NCI-H2227 (cell line): ENCODE results near the gene OR2D3.
A peak's percentile ranks its signal among the peaks of the same experiment; 100 is the strongest.
"Not testable (repeated sequence)": the region's sequence is repeated elsewhere in the genome, so short reads cannot be mapped to it uniquely, and the experiment has no call there.

Experiments used
- DNase-seq: peaks from one replicate; lab custom pipeline; 2025; ENCODE audit not compliant: unreplicated experiment; lab: John Stamatoyannopoulos, UW

Gene OR2D3

GRCh38 chr11:6920702-6921101, at the start of gene OR2D3:
TSS of gene OR2D3 (plus strand) at chr11:6921002. CDS start at chr11:6921002, 0 bp downstream.
- DNase-seq, result no peak

GRCh38 chr11:6871278-6871677, 49.5 kb upstream of the OR2D3 start:
- DNase-seq, result no peak

GRCh38 chr11:6875761-6876160, 45.0 kb upstream of the OR2D3 start:
- DNase-seq, result no peak

GRCh38 chr11:6876325-6876724, 44.5 kb upstream of the OR2D3 start, which contains the start of gene OR10A4:
TSS of gene OR10A4 (plus strand) at chr11:6876625. CDS start at chr11:6876648, 23 bp downstream.
- DNase-seq, result no peak

- no peak for DNase-seq
Observed at GRCh38 chr11:6876914-6877313, 43.9 kb upstream of the OR2D3 start.

- DNase-seq, result no peak
Observed at GRCh38 chr11:6882751-6883150, 38.1 kb upstream of the OR2D3 start.

GRCh38 chr11:6887711-6888110, 33.1 kb upstream of the OR2D3 start:
- not testable (repeated sequence) for DNase-seq

- DNase-seq, result no peak
Observed at GRCh38 chr11:6888830-6889229, 32.0 kb upstream of the OR2D3 start.

- DNase-seq, result no peak
Observed at GRCh38 chr11:6889835-6890234, 31.0 kb upstream of the OR2D3 start.

- DNase-seq, result no peak
Observed at GRCh38 chr11:6892400-6892799, 28.4 kb upstream of the OR2D3 start, which contains the start of gene OR2D2. TSS of gene OR2D2 (minus strand) at chr11:6892500. CDS start at chr11:6892500, 0 bp downstream.

- DNase-seq, result no peak
Observed at GRCh38 chr11:6894097-6894496, 26.7 kb upstream of the OR2D3 start.

- no peak for DNase-seq
Observed at GRCh38 chr11:6895010-6895409, 25.8 kb upstream of the OR2D3 start.

GRCh38 chr11:6898911-6899310, 21.9 kb upstream of the OR2D3 start:
- DNase-seq, result no peak

GRCh38 chr11:6900327-6900999, 20.3 kb upstream of the OR2D3 start:
- no peak for DNase-seq

GRCh38 chr11:6904804-6905203, 16.0 kb upstream of the OR2D3 start:
- not testable (repeated sequence) for DNase-seq

- no peak for DNase-seq
Observed at GRCh38 chr11:6911378-6911777, 9.4 kb upstream of the OR2D3 start.

- DNase-seq, result no peak
Observed at GRCh38 chr11:6911948-6912347, 8.9 kb upstream of the OR2D3 start.

GRCh38 chr11:6919698-6920097, 1.1 kb upstream of the OR2D3 start:
- no peak for DNase-seq

- DNase-seq, result no peak
Observed at GRCh38 chr11:6925007-6925577, 4.3 kb downstream of the OR2D3 start.

- no peak for DNase-seq
Observed at GRCh38 chr11:6925636-6926207, 4.9 kb downstream of the OR2D3 start.

GRCh38 chr11:6926208-6927029, 5.6 kb downstream of the OR2D3 start, which contains the start of gene ZNF215:
TSS of gene ZNF215 (plus strand) at chr11:6926426. CDS start at chr11:6932273, 5,847 bp downstream.
- DNase-seq, result peak; percentile 38
